GM18867 (cell line): ENCODE data around the gene LDLRAD4.
A peak's percentile ranks its signal among the peaks of the same experiment; 100 is the strongest.

ENCODE experiments used
- ATAC-seq: cut with Tn5 transposase; IDR thresholded peaks from one replicate; pipeline ENCODE4 v1.9.1; 2021; ENCODE audit warnings: mild to moderate bottlenecking, moderate library complexity; ENCODE audit not compliant: unreplicated experiment

Gene LDLRAD4

DNA sequence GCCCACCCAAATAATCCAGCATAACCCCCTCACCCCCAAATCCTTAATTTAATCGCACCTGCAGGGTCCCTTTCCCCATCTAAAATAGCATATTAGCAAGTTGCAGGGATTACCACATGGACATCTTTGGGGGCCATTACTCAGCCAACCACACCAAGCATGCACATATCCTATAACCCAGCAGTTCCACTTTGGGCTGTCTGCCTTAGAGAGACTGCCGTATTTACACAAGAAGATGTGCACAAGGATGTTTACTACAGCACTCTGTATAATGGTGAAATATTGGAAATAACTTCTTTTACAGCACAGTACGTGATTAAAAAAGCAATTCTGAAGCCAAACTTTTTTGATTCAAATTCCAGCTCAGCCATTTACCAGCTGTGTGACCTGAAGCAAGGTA lies 17.3 kb upstream of the LDLRAD4 start:
- no peak for ATAC-seq

DNA sequence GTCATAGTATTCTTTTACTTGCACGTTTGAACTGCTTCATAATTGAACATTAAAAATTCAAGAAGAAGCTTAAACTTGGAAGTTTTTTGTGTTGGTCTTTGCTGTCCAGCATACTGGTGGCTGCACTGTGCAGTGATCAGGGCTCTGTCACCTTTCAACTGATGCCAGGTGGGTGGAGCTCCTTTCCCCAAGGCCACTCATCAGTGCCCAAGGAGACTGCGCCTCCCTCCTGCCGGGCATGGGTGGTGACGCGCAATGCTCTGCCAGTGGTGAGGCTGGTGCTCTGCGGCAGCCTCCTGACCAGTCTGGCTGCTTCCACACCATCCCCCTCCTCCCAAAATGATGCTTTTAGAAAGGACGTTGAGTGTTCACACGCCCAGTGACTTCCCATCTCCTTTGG lies 16.0 kb upstream of the LDLRAD4 start:
- ATAC-seq = no peak

DNA sequence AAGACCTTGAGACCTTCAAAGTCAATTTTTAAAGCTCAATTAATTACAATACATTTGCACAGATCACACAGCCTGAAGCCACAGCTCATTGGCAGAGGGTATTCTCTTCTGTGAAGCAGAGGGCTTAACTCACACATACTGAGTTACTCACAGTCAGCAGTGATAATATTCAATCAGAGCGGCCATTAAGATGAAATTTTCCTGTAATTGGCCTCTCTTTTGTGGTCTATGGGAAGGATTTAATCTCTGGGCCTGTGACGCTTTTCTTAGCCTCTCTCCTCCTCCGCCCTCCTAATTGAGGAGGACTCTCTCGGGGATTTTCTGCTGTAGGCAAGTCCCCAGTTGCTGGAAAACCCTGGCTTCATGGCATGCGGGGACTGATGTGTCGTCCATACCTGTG lies 12.3 kb upstream of the LDLRAD4 start:
- no peak for ATAC-seq

DNA sequence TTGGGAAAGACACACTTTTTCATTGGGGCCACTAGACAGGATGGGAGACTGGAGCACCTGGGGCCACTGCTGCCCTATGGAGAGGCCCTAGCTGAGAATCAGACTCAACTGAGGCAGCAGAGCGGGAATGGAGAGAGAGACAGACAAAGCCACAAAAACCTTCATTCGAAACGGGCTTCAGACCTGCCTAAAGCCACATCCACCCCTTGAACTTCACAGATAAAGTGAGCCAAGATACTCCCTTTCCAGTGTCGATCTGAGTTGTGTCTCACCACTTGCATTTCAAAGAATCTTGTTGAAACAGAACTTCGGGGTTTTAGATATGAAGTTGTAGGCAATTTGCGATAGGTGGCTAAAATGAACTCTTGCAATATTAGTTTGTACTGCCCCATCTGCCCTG lies 11.3 kb upstream of the LDLRAD4 start:
- ATAC-seq = no peak

DNA sequence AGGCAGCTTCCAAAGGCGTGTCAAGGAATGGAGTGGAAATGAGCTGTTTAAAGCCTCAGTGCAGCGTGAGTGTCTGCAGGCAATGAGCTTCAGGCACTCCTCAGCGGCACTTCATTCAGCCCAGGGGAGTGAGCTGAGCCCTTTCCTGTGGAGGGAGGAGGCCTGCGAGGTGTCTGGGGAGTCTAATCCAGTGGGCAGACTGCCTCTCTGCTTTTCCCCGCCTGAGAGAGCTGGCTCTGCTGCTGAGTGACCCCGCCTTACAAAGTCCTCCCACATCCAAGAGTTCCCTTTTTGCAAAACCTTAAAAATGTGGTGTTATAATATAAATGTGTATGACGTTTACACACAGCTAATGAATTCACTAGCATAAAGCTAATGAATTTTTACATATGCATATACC lies 7.0 kb upstream of the LDLRAD4 start:
- no peak for ATAC-seq

DNA sequence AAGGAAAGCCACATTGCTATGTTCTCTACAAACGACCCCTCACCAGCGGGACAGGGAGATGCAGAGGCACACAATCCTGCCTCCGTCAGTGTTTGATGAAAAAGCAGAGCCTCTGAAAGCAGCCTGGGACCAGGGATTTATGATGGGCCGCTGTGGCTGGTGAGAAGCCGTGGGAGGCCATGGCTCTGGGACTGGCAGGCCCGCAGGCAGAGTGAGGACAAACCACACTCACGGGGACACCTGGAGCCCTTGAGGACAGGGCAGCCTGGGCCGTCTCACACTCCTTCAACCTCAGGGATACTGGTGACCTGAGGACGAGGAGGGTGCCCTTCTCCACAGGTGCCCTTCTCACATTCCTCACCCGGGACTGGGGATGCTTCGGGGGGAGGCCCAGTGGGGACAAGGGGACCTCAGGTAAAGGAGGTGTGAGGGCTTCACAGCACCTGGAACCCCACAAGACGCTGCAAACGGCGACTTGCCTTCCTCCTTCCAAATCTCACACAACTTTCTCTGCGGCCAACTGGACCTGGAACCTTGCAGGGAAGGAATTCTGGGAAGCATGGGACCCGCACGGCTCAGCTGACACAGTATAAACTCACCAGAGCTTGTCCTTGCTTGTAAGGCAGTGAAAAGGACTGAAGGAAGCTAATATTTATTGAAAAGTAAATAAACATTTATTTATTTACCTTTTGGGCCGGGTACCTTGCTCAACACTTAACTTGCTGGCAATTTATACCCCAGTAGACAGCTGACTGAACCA lies 5.3 kb upstream of the LDLRAD4 start:
- no peak for ATAC-seq

DNA sequence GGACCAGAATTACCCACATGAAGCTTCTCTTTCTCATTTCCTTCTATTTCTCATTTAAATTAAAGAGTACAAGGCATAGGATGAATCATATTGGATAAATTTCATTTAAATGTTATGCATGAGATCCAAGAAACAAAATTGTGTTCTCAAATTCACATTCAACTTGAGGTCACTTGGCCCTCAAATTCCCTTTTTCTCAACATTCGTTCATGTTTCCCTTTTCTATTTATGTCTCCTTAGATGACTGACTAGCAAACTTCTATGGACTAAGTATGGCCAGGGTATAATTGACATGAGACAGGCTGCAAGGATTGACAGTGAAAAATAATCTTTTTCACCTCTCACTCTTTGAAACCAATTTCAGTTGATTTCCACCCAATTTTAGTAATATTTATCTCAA lies 4.0 kb upstream of the LDLRAD4 start:
- ATAC-seq = no peak

DNA sequence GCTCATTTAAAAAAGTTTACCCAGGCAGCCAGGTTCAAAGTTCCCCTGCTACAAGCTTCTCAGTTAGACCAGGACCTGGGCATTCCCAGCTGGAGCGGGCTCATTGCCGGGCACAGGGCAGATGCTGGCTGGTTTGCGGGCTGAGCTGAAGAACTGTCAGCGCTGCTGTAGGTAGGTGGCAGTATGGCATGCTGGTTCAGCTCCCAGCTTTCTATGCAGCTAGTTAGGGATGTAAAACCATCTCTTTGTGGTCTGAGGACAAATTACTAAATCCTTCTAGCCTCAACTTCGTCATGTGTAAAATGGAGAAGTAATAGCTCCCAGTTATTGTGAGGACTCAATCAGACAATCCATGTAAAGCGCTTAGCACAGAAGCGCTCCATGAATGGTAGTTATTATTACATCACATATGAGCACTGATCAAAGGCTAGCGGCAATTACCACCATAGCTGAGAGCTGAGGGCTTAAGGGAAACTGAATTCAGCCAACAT lies 2.4 kb upstream of the LDLRAD4 start:
- ATAC-seq = no peak

DNA sequence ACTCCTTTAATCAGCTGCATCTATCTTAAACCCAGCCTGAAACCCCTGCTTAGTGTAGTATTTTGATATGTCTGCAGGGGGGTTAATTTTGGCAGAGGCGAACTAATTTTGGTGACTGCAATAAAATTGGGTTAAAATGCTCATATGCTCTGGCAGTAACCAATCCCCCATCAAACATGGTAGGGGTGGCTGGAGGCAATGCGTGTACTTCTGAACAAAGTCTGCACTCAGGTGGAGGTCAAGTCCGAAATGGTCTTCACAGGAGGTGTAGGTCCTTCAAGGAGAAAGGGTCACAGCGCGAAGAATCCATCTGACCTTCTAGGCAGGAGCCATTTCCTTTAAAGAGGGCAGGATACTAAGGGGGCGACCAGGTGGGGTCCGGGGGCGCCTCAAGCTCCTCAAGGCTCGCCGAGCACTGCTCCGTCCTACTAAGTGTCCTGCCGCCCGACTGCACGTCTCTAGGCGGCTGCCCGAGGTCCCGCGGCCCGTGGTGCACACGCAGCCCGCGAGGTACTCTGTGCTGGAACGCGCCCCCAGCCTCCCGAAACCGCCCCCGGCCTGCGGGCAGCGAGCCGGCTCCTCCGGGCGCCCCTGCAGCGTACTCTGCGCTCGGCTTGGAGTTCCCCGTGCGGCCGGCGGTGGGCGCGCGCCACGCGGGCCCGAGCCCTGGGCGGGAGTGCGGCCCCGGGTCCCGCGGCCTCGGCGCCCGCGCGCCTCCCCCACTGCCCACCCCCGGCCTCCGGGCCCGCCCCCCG lies 1.7 kb upstream of the LDLRAD4 start:
- ATAC-seq = peak; percentile 50

DNA sequence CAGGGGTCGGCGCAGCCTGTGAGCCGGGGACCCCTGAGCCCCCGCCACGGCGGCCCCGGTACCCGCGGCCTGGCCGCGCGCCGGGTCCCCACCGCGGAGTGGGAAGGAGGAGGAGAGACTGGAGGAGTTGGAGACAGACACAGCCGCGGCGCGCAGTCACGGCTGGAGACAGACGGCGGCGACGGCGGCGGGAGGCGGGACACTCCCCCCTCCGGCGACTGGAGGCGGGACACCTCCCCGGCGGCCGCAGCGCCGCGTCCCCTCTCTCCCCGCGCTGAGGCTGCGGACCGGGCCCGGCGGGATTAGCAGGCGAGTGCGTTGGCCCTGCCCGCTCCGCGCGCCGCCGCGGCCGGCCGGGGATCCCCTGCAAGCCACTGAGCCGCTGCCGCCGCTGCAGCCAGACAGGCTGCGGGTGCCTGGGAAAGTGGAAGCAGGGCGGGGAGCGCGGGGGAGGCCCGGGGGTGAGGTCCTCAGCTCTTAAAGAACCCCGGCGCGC lies 1.0 kb upstream of the LDLRAD4 start:
- ATAC-seq = peak; percentile 37

DNA sequence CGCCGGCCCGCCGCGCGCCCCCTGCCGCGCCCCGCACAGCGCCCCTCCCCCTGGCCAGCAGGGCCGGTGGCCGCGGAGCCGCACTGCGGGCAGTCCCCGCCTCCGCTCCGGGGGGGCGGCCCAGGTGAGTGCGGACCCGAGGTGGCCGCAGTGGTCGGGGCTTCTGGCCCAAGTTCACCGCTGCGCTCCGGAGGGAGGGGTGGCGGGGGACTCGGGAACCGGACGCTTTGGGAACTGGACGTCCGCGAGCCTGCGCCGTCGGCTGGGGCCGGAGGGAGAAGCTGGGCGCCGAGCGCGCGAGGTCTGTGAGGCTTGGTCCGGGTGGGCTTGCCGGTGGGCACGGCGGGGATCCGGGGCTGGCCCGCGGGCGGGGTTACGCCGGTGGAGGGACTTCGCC lies 591 bp upstream of the LDLRAD4 start:
- ATAC-seq = no peak

DNA sequence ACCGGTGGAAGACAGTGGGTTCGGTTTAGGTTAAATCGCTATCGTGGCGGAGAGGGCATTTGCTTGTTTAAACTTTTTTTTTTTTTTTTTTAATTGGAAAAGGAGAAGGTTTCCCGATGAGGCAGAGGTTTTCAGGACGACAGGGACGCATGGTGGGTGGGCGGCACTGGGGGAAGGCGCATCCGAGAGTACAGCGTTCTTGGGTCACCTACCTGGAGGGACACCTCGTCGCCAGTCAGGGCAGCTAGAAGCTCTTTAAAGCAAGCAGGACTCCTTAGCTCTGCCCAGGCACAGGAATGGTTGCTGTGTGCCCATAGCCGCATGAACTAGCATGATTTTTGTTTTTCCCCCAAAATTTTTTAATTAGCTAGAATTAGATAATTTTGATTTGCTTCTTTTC lies 437 bp downstream of the LDLRAD4 start:
- no peak for ATAC-seq

DNA sequence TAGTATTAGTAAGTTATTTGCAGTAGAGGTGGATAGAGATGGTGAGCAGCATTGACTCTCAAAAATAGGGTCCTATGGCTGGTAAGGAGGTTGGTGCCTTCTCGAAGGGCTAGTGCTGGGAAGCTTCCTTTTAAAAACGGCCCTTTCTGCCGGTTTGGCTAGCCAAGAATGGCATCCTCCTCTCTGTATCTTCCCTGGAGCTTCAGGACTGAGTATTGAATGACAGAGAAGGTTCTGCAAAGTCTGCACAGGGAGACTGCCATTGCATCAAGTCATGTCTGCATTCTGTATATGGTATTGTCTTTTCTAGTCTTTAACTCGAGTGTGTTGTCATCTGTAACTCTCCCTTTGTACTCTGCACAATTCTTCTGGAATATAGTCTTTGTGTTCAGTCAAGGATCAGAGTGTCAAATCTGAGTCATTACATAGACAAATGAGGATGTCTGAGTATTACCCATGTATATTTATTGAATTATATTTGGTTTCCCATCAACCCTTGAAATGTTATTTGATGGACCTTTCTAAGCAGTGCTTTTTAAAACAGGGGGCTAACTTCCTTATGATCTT lies 1.1 kb downstream of the LDLRAD4 start:
- no peak for ATAC-seq

DNA sequence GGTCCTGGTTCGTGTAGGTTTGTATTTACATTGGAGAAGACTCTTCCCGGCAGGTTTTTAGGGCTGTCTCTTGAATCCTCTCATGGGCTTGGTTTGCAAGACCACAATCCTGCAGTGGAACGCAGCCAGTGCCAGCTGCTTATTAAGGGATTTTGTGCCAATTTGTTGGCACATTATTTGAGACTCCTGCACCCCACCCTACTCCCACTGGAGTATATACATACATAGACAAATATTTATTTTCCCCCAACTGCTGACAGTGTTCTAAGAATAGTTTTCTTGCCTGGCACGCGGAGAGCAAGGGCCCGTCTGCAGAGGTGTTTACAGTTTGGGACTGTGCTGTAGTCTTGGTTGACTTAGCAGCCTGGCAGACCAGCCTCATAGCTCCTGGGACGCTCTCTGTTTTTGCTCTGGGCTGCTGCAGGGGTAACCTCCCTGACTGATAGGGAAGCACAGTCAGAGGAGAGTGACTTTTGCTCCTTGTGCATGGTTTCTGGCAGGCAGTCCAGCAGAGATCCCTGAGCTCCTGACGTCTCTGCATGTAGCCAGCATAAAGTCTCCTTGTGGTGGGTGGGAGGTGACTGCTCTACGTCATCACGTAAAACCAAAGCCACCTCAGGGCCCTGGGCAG lies 1.9 kb downstream of the LDLRAD4 start:
- no peak for ATAC-seq

DNA sequence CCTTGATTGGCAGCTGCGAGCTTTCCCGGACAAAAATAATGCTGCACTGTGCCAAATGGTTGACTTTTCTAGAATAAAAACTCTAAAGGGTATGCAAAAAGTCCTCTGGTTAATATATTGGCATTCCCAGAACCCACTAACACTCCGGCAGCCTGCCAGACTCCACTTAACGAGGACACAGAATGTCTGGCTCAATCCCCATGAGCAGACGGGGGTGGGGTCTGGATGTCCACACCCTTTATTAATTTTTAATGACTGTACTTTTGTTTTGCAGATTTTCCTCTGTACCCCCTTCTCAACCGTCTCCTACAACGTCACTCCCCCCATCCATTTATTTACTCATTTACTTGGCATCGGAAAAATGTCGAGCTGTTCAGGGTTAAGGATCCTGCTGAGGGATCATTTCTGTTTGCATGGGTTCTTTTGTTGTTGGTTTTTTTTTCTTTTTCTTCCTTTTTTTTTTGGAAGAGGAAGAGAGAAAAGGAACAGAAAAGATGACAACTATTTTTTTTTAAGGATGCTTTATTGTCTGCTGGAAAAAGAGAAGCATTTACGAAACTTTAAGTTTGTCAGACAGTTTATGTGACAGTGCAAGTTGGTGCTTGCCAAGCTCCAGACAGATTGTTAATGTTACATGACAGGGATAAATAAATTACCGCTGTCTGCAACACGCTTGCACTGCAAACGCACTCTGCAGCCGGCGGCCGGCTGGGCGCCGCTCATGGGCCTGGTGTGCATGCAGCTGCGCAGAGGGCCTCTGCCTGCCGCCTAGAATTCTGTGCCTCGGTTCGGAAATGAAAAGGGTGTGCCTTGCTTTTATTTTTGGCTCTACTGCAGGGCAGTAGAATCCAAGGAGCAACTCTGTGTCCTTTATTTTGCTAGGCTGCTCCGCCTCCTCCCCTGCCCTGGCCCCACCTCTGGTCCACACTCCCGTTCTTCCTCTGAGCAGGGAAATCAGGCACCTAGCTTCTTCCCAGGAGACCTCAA lies 3.6 kb downstream of the LDLRAD4 start:
- no peak for ATAC-seq

DNA sequence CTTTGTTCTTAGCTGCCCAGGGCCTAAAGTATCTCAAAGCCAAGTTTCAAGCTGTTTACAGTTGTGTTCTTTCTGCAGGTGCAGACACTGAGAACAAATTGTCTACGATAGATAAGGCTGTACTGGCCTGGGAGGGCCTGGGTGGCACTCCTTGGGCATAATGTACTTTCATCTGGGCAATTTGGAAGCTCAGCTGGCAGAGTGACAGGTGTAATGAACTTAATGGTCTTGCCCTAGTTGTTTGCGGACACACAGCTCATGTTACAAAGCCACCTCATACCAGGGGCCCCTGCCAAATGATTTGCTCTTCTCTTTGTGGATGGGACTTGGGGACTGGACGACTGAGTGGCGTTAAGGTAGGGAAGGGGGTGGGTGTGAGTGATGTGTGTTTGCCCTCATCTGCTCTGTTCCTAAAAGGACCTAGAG lies 4.3 kb downstream of the LDLRAD4 start:
- no peak for ATAC-seq

DNA sequence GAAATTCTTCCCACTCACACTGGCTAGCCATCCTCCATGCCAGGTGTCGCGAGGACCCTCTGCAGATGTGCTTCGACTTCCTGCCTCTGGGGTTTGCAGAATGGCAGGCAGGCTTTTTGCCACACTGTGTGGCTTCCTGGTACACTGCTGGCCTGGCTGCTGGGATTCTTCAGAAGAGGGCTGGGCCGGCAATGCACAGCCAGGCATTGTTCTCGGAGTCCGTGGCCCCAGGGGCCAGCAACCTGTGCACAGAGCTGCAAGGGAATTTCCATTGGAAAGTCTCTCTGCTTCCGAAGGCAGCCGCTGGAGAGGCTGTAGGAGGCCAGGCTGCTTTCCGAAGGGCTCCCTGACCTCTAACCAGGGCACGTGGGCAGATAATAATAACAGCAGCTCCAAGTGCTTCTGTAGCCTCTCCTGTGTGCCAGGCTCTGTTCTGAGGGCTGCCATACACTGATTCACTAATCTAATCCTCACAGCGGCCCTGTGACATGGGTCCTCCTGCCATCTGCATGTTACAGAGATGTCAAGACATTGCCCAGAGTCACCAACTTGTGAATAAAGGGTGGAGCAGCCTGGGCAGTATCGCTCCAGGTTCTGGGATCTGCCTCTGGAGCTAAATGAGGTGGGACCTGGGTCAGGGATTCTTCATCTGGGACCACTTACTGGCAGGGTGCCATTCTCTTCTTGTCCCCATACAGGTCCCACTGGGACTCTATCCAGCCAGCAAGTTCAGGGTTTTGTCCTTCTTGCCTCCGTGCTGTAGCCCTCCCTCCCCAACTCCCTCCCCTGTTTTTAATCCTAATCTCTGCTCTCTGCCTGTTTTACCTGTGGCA lies 5.0 kb downstream of the LDLRAD4 start:
- ATAC-seq = no peak

DNA sequence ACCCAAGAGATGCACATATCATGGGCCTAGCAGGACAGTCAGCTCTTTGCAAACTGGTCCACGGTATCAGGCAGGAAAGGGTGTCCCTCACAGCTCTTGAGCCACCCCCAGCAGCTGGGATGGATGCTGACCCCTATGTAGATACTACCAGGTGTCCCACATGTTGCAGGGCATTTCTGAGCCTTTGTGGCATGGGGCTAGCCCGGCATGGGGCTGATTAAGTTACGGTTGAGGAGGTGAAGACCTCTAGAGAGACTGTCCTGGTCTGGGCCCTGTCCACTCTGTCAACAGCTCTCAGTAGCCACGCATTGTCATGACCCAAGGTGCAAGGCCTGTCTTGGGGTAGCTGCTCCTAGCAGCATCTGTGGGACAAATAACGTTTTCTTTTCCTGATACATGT lies 6.7 kb downstream of the LDLRAD4 start:
- ATAC-seq = no peak

DNA sequence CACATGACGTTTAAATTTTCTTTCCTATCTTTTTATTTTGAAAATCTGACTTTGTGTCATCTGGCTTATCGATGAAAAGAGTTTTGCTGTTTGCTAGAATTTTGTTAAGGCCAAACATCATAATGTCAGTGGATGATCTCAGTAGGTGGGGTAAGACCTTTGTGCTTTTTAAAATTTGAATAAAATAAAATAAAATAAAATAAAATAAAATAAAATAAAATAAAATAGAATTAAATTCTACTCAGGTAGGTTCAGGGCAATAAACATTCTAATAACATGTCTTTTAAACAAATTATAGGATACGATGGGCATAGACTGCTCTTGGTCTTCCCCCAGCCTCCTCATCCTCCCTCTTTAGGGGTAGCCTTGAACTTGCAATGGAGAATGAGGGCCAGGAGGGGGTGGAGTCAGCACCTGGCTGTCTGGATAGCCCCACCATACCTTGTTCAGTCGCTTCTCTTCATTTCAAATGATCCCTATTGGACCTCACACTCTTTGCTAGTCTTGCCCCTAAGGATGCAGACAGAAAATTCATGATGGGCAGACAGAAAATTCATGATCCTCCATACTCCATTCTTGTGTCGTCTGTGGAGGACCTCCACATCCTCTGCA lies 8.1 kb downstream of the LDLRAD4 start:
- no peak for ATAC-seq
